Calu3 (cell line): ENCODE results near the gene ZSCAN5A. TPM values are rescaled to one million over a fixed set of nuclear protein-coding genes. Genes with fewer than 3 reads are reported as not detected.
"Not testable (repeated sequence)": the region's sequence is repeated elsewhere in the genome, so short reads cannot be mapped to it uniquely, and the experiment has no call there.

Experiments used
- BruUV-seq: library from RNA; stranded (reverse); fragments of 400-500 nt; replicated peaks from 2 replicates; lab custom pipeline; 2021; lab: Mats Ljungman, UMichigan
- CTCF ChIA-PET: fragments of 300-600 bp; sonication (Branson Sonifier 250); formaldehyde crosslinking; loops from one replicate; lab custom pipeline; 2022; ENCODE audit warnings: antibody characterized with exemption; lab: Charles Lee
- DNase-seq: peaks from one replicate; pipeline ENCODE4 v3.0.0; 2022
- H3K27ac Mint-ChIP-seq: one replicate; pipeline ENCODE4 v1.8.0; 2022; ENCODE audit warnings: mixed read lengths; ENCODE audit not compliant: unreplicated experiment
- H3K27me3 Mint-ChIP-seq: one replicate; pipeline ENCODE4 v1.8.0; 2022; ENCODE audit warnings: mixed read lengths; ENCODE audit not compliant: unreplicated experiment
- H3K36me3 Mint-ChIP-seq: one replicate; pipeline ENCODE4 v1.8.0; 2022; ENCODE audit warnings: mild to moderate bottlenecking, moderate library complexity, mixed read lengths; ENCODE audit not compliant: insufficient read depth, unreplicated experiment
- H3K4me1 Mint-ChIP-seq: one replicate; pipeline ENCODE4 v1.8.0; 2022; ENCODE audit warnings: mild to moderate bottlenecking, low read depth, mixed read lengths; ENCODE audit not compliant: unreplicated experiment
- H3K4me3 Mint-ChIP-seq: one replicate; pipeline ENCODE4 v1.8.0; 2022; ENCODE audit warnings: mild to moderate bottlenecking, low read depth, moderate library complexity, mixed read lengths; ENCODE audit not compliant: unreplicated experiment
- H3K9me3 Mint-ChIP-seq: one replicate; pipeline ENCODE4 v1.8.0; 2022; ENCODE audit warnings: low read depth, mixed read lengths; ENCODE audit not compliant: unreplicated experiment
- CTCF ChIP-seq: fragments of 200-600 bp; IDR thresholded peaks from one replicate; pipeline ENCODE4 v1.8.0; 2022; ENCODE audit warnings: antibody characterized with exemption; ENCODE audit not compliant: unreplicated experiment
- intact Hi-C: fragments of 100-400 bp; cut with micrococcal nuclease; formaldehyde crosslinking; loops from one replicate; pipeline ENCODE4 v1.10.0; 2022; ENCODE audit not compliant: unreplicated experiment
- total RNA-seq: library from RNA; stranded (reverse); gene quantifications from 2 replicates; pipeline ENCODE4 v1.2.3, GENCODE V29; 2022

Gene ZSCAN5A
- total RNA-seq, 1 experiment from 2014 or later, result 13.5 TPM

- Mint-ChIP-seq H3K27ac (no peak overlapping the region), H3K4me3 (no peak overlapping the region), H3K36me3 (no peaks in the 10 kb centered on the region), H3K9me3 (no peaks in the 10 kb centered on the region), H3K27me3 (peaks cover 42% of the 10 kb centered on the region), H3K4me1 (no peaks in the 10 kb centered on the region)
- intact Hi-C loops, result no loop called here
- TF ChIP-seq CTCF, result no peak
- CTCF ChIA-PET, result no interaction called here
- no TSS peak for BruUV-seq
- no peak for DNase-seq
These were observed 123.5 kb downstream of the ZSCAN5A start for GRCh38 chr19:56191115-56191514.

GRCh38 chr19:56189785-56190184 lies 124.9 kb downstream of the ZSCAN5A start:
- Mint-ChIP-seq H3K4me3 (no peak overlapping the region), H3K9me3 (no peaks in the 10 kb centered on the region), H3K27me3 (peaks cover 51% of the 10 kb centered on the region), H3K36me3 (no peaks in the 10 kb centered on the region), H3K27ac (no peak overlapping the region), H3K4me1 (no peaks in the 10 kb centered on the region)
- intact Hi-C loops, result no loop called here
- no peak for TF ChIP-seq CTCF
- DNase-seq, result no peak
- BruUV-seq, result no TSS peak
- CTCF ChIA-PET, result no interaction called here

- intact Hi-C loops, result loop anchor here (10.0 kb wide), 1 partner anchor 157 kb away; no protein-coding TSS in a partner anchor
- no peaks in the 10 kb centered on the region for H3K4me1 Mint-ChIP-seq
- no TSS peak for BruUV-seq
- CTCF ChIA-PET, result interaction anchor here (0.7 kb wide), 1 partner anchor 276 kb away, joined by 6 read pairs; no protein-coding TSS in a partner anchor
- peaks cover 73% of the 10 kb centered on the region for H3K27me3 Mint-ChIP-seq
- H3K27ac Mint-ChIP-seq, result no peak overlapping the region
- no peak for DNase-seq
- H3K4me3 Mint-ChIP-seq, result no peak overlapping the region
- no peaks in the 10 kb centered on the region for H3K36me3 Mint-ChIP-seq
- TF ChIP-seq CTCF, result no peak
- no peaks in the 10 kb centered on the region for H3K9me3 Mint-ChIP-seq
These were observed 136.9 kb downstream of the ZSCAN5A start for GRCh38 chr19:56177564-56178243.

- H3K27ac Mint-ChIP-seq, result no peak overlapping the region
- CTCF ChIA-PET, result no interaction called here
- BruUV-seq, result no TSS peak
- H3K9me3 Mint-ChIP-seq, result no peaks in the 10 kb centered on the region
- H3K27me3 Mint-ChIP-seq, result peaks cover 65% of the 10 kb centered on the region
- H3K36me3 Mint-ChIP-seq, result no peaks in the 10 kb centered on the region
- DNase-seq, result no peak
- TF ChIP-seq CTCF, result no peak
- intact Hi-C loops, result loop anchor here (10.0 kb wide), 1 partner anchor 158 kb away; no protein-coding TSS in a partner anchor
- H3K4me1 Mint-ChIP-seq, result no peaks in the 10 kb centered on the region
- no peak overlapping the region for H3K4me3 Mint-ChIP-seq
These were observed 137.8 kb downstream of the ZSCAN5A start for GRCh38 chr19:56176881-56177280.

- H3K9me3 Mint-ChIP-seq, H3K27ac Mint-ChIP-seq, H3K4me1 Mint-ChIP-seq, CTCF ChIA-PET, H3K36me3 Mint-ChIP-seq, BruUV-seq, DNase-seq, H3K4me3 Mint-ChIP-seq: not testable (repeated sequence)
- intact Hi-C loops, result loop anchor here (10.0 kb wide), 1 partner anchor 158 kb away; no protein-coding TSS in a partner anchor
- peaks cover 59% of the 10 kb centered on the region for H3K27me3 Mint-ChIP-seq
These were observed 138.3 kb downstream of the ZSCAN5A start for GRCh38 chr19:56176310-56176709.

GRCh38 chr19:56175861-56176307 lies 138.8 kb downstream of the ZSCAN5A start, which contains the start of gene GALP:
GALP (plus strand) TSS chr19:56176008; CDS start chr19:56177109, 1,101 bp downstream.
- H3K36me3 Mint-ChIP-seq, H3K4me1 Mint-ChIP-seq, H3K9me3 Mint-ChIP-seq, H3K27ac Mint-ChIP-seq, H3K4me3 Mint-ChIP-seq, BruUV-seq, DNase-seq, CTCF ChIA-PET: not testable (repeated sequence)
- intact Hi-C loops, result loop anchor here (10.0 kb wide), 1 partner anchor 159 kb away; no protein-coding TSS in a partner anchor
- peaks cover 56% of the 10 kb centered on the region for H3K27me3 Mint-ChIP-seq
